H1 (cell line): ENCODE measurements around the gene MMP7. TPM values are rescaled to one million over a fixed set of nuclear protein-coding genes. Genes with fewer than 3 reads are reported as not detected.

Source experiments
- CTCF ChIA-PET: fragments of 300-600 bp; sonication (Branson Sonifier 250); formaldehyde crosslinking; loops from one replicate; lab custom pipeline; 2021; ENCODE audit not compliant: partially characterized antibody; lab: Charles Lee
- POLR2A ChIA-PET: fragments of 300-600 bp; sonication (Branson Sonifier 250); formaldehyde crosslinking; loops from one replicate; lab custom pipeline; 2021; ENCODE audit warnings: inconsistent platforms; ENCODE audit not compliant: partially characterized antibody; lab: Charles Lee
- DNase-seq, 2 experiments: peaks; one replicate each; pipeline versions ENCODE4 v3.0.0 to v3.0.0-alpha.2; 2010 to 2022; ENCODE audit warnings: low spot score in 2 of 2, low read depth in 1 of 2, mixed read lengths in 1 of 2
- FAIRE-seq: peaks from 2 replicates; lab custom pipeline; 2011; peaks lifted over from hg19 to GRCh38; lab: Jason Lieb, UNC
- H2AFZ ChIP-seq: 2 replicates; pipeline ENCODE4 v1.8.1; 2012; ENCODE audit warnings: low read length, inconsistent platforms
- H2AK5ac ChIP-seq: 2 replicates; pipeline ENCODE4 v1.6.1; 2013; ENCODE audit warnings: low read depth, low read length
- H2BK120ac ChIP-seq: replicated peaks from 2 replicates; pipeline ENCODE3; 2013; ENCODE audit warnings: low read depth, low read length, inconsistent platforms
- H2BK12ac ChIP-seq: 2 replicates; pipeline ENCODE4 v1.6.1; 2013; ENCODE audit warnings: low read depth, low read length
- H2BK15ac ChIP-seq: 2 replicates; pipeline ENCODE4 v1.6.1; 2013; ENCODE audit warnings: low read length
- H2BK20ac ChIP-seq: 2 replicates; pipeline ENCODE4 v1.6.1; 2013; ENCODE audit warnings: low read length
- H2BK5ac ChIP-seq: 2 replicates; pipeline ENCODE4 v1.6.1; 2013; ENCODE audit warnings: low read depth, low read length
- H3K14ac ChIP-seq: 2 replicates; pipeline ENCODE4 v1.6.1; 2013; ENCODE audit warnings: inconsistent platforms; ENCODE audit not compliant: insufficient read length
- H3K18ac ChIP-seq: 2 replicates; pipeline ENCODE4 v1.6.1; 2013; ENCODE audit warnings: low read length; ENCODE audit errors: extremely low read depth
- H3K23ac ChIP-seq: 2 replicates; pipeline ENCODE4 v1.6.1; 2013; ENCODE audit warnings: inconsistent platforms; ENCODE audit not compliant: insufficient read length
- H3K23me2 ChIP-seq: 2 replicates; pipeline ENCODE4 v1.6.1; 2013; ENCODE audit warnings: low read depth, low read length
- H3K27ac ChIP-seq: 2 replicates; pipeline ENCODE4 v1.6.1; 2011; ENCODE audit warnings: low read depth, low read length, inconsistent platforms
- H3K27me3 ChIP-seq, 4 experiments: replicated peaks in 1 of 4; 1 replicate in 1 of 4; 2 replicates in 3 of 4; pipeline versions ENCODE4 v1.6.1 to v1.8.1; 2011 to 2013; ENCODE audit warnings: low read length in 3 of 4, mild to moderate bottlenecking in 3 of 4, inconsistent platforms in 2 of 4, mixed read lengths in 2 of 4, moderate library complexity in 1 of 4; ENCODE audit not compliant: control insufficient read depth in 3 of 4, insufficient read depth in 3 of 4; ENCODE audit errors: extremely low read depth in 1 of 4
- H3K36me3 ChIP-seq, 4 experiments: 2 replicates each; pipeline versions ENCODE4 v1.6.1 to v1.8.1; 2011 to 2013; ENCODE audit warnings: mild to moderate bottlenecking in 4 of 4, low read length in 3 of 4, moderate library complexity in 2 of 4, control low read depth in 1 of 4, inconsistent platforms in 1 of 4; ENCODE audit not compliant: insufficient read depth in 4 of 4, control insufficient read depth in 2 of 4
- H3K4ac ChIP-seq: replicated peaks from 2 replicates; pipeline ENCODE3; 2013; ENCODE audit warnings: low read length, low read depth, mixed read lengths, inconsistent platforms; ENCODE audit not compliant: insufficient read length
- H3K4me1 ChIP-seq, 4 experiments: replicated peaks in 1 of 4; 1 replicate in 1 of 4; 2 replicates in 3 of 4; pipeline versions ENCODE4 v1.6.1 to v1.8.1; 2011 to 2013; ENCODE audit warnings: low read length in 3 of 4, inconsistent platforms in 2 of 4, mixed read lengths in 1 of 4; ENCODE audit not compliant: insufficient read depth in 4 of 4, control insufficient read depth in 3 of 4
- H3K4me2 ChIP-seq, 2 experiments: 2 replicates each; pipeline versions ENCODE4 v1.6.1 to v1.8.1; 2011 to 2013; ENCODE audit warnings: low read depth in 2 of 2, low read length in 2 of 2, control low read depth in 1 of 2, inconsistent platforms in 1 of 2, mild to moderate bottlenecking in 1 of 2; ENCODE audit not compliant: insufficient read depth in 1 of 2
- H3K4me3 ChIP-seq, 4 experiments: fragments of 200-600, 300-600 bp in 1 of 4; sonication (generic), shearing (Covaris generic), sonication (Bioruptor Twin) in 1 of 4; 2 replicates each; pipeline versions ENCODE4 v1.5.1 to v1.8.1; 2011 to 2016; ENCODE audit warnings: low read length in 4 of 4, low read depth in 3 of 4, control low read depth in 2 of 4, inconsistent platforms in 2 of 4, mild to moderate bottlenecking in 2 of 4, mixed read lengths in 1 of 4, moderate library complexity in 1 of 4; ENCODE audit not compliant: insufficient read depth in 2 of 4; ENCODE audit errors: extremely low read depth in 1 of 4
- H3K56ac ChIP-seq: replicated peaks from 2 replicates; pipeline ENCODE3; 2013; ENCODE audit warnings: low read depth, mild to moderate bottlenecking, mixed read lengths, low read length, inconsistent platforms; ENCODE audit not compliant: insufficient read length
- H3K79me1 ChIP-seq: 2 replicates; pipeline ENCODE4 v1.6.1; 2013; ENCODE audit warnings: low read depth, low read length, control low read depth
- H3K79me2 ChIP-seq, 2 experiments: 2 replicates each; pipeline versions ENCODE4 v1.6.1 to v1.8.1; 2012 to 2013; ENCODE audit warnings: low read length in 2 of 2, mild to moderate bottlenecking in 2 of 2, inconsistent platforms in 1 of 2; ENCODE audit not compliant: insufficient read depth in 2 of 2, control insufficient read depth in 1 of 2
- H3K9ac ChIP-seq, 4 experiments: replicated peaks in 1 of 4; 1 replicate in 1 of 4; 2 replicates in 3 of 4; pipeline versions ENCODE4 v1.6.1 to v1.8.1; 2011 to 2013; ENCODE audit warnings: low read depth in 3 of 4, low read length in 3 of 4, control low read depth in 2 of 4, mild to moderate bottlenecking in 2 of 4, moderate library complexity in 2 of 4, inconsistent platforms in 1 of 4; ENCODE audit errors: extremely low read depth in 1 of 4
- H3K9me3 ChIP-seq, 2 experiments: 2 replicates each; pipeline versions ENCODE4 v1.6.1 to v1.8.1; 2012 to 2013; ENCODE audit warnings: mild to moderate bottlenecking in 2 of 2, moderate library complexity in 2 of 2, control low read depth in 1 of 2, inconsistent platforms in 1 of 2, low read depth in 1 of 2, low read length in 1 of 2, mixed read lengths in 1 of 2; ENCODE audit not compliant: insufficient read depth in 2 of 2
- H4K20me1 ChIP-seq, 2 experiments: replicated peaks in 1 of 2; 2 replicates each; pipeline versions ENCODE3 to v1.8.1; 2011 to 2013; ENCODE audit warnings: inconsistent platforms in 2 of 2, low read length in 2 of 2, mild to moderate bottlenecking in 1 of 2; ENCODE audit not compliant: insufficient read depth in 2 of 2, control insufficient read depth in 1 of 2
- H4K5ac ChIP-seq: 2 replicates; pipeline ENCODE4 v1.6.1; 2013; ENCODE audit warnings: low read length, low read depth, mixed read lengths, inconsistent platforms; ENCODE audit not compliant: insufficient read length
- H4K8ac ChIP-seq: 2 replicates; pipeline ENCODE4 v1.8.0; 2013; ENCODE audit warnings: mild to moderate bottlenecking, moderate library complexity, low read length, inconsistent platforms; ENCODE audit not compliant: insufficient read depth; ENCODE audit errors: extremely low read depth
- H4K91ac ChIP-seq: replicated peaks from 2 replicates; pipeline ENCODE3; 2013; ENCODE audit warnings: low read length, mixed read lengths, inconsistent platforms; ENCODE audit not compliant: insufficient read length
- CBX8 ChIP-seq: fragments of 300-800, 300-1000 bp; sonication (generic); IDR thresholded peaks from 2 replicates; pipeline ENCODE4 v1.7.1; 2016; ENCODE audit warnings: low read depth, low read length, borderline replicate concordance
- CHD2 ChIP-seq: IDR thresholded peaks from 2 replicates; pipeline ENCODE4 v1.6.1; 2012; ENCODE audit warnings: low read length, improper control_type of control experiment
- E2F6 ChIP-seq: IDR thresholded peaks from 2 replicates; pipeline ENCODE4 v1.6.1; 2012; ENCODE audit warnings: inconsistent platforms
- EP300 ChIP-seq, 2 experiments: IDR thresholded peaks; 1 replicate in 1 of 2; 2 replicates in 1 of 2; pipeline ENCODE4 v1.6.1; 2011 to 2012; ENCODE audit warnings: low read depth in 2 of 2, low read length in 2 of 2, mild to moderate bottlenecking in 2 of 2, borderline replicate concordance in 1 of 2, inconsistent platforms in 1 of 2, moderate library complexity in 1 of 2
- GABPA ChIP-seq: IDR thresholded peaks from 2 replicates; pipeline ENCODE4 v1.6.1; 2011; ENCODE audit warnings: mild to moderate bottlenecking, low read length, moderate library complexity, borderline replicate concordance; ENCODE audit not compliant: insufficient read depth
- HDAC2 ChIP-seq, 2 experiments: fragments of 300-600 bp in 1 of 2; sonication (generic) in 1 of 2; IDR thresholded peaks; 2 replicates each; pipeline ENCODE4 v1.6.1; 2011 to 2012; ENCODE audit warnings: low read depth in 2 of 2, low read length in 2 of 2, mild to moderate bottlenecking in 2 of 2, moderate library complexity in 2 of 2, borderline replicate concordance in 1 of 2, inconsistent platforms in 1 of 2
- YY1 ChIP-seq: IDR thresholded peaks from 2 replicates; pipeline ENCODE4 v1.6.1; 2011; ENCODE audit warnings: low read depth, mild to moderate bottlenecking, low read length
- WGBS, 2 experiments: shearing (Covaris generic) in 1 of 2; methylation state at CpG; one replicate each; pipeline versions ENCODE4 v1.1.6 to v1.1.7; 2013 to 2015; ENCODE audit warnings: low lambda C conversion rate in 2 of 2, mixed read lengths in 2 of 2, inconsistent platforms in 1 of 2, low coverage in 1 of 2, missing lambda C conversion rate in 1 of 2; ENCODE audit not compliant: insufficient replicate concordance in 2 of 2, insufficient coverage in 1 of 2, insufficient read length in 1 of 2; ENCODE audit errors: extremely low coverage in 1 of 2, missing lambda C conversion rate in 1 of 2; 5-methylcytosine and 5-hydroxymethylcytosine counted together
- polyA plus RNA-seq, 7 experiments: library from polyadenylated mRNA; depleted of rRNA in 3 of 7; stranded (reverse) in 5 of 7; unstranded in 2 of 7; fragments of >200 nt in 5 of 7; fragments of 200-250 nt in 2 of 7; gene quantifications; 1 replicate in 5 of 7; 2 replicates in 1 of 7; 4 replicates in 1 of 7; pipeline versions ENCODE4 v1.2.1 to v1.2.3, GENCODE V29; 2011 to 2013; ENCODE audit warnings: missing spikeins in 2 of 7, mixed read lengths in 2 of 7
- total RNA-seq: library from RNA; stranded (reverse); fragmentation: NEBNext Ultra II Directional; extraction: Animal tissue kit (Norgen Biotek cat#: 25700); gene quantifications from 2 replicates; pipeline ENCODE4 v1.2.1, GENCODE V29; 2021

Gene MMP7
- total and polyA plus RNA-seq, 2 of the 8 experiments (the other 6 are each of a cell fraction or from before 2014, with no cell fraction given) = not detected

DNA sequence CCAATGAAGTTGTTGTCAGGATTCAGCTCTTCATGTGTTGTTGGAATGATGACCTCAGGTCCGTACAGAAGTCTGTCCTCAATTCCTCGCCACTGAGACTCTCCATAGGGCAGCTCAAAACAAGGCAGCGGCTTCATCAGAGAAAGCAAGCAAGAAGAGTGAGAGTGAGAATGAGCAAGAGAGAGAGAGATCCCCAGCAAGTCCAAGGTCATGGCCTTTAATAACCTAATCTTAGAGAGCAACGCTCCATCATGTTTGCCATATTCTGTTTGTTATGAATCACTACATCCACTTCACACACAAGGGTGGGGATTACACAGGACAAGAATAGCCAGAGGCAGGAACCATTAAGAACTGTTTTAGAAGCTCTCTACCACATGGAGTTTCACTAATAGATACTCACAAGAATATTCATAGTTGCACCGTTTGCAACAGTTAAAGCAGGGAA, 23.3 kb upstream of the MMP7 start:
- H3K9ac ChIP-seq = no peak overlapping the region
- no peak for FAIRE-seq
- no peak overlapping the region for H3K4me3 ChIP-seq
- CTCF ChIA-PET = interaction anchor here (1.0 to 2.7 kb wide), 2 partner anchors 112 to 114 kb away, joined by 4 to 16 read pairs; no protein-coding TSS in a partner anchor
- H3K27ac ChIP-seq = no peak overlapping the region
- no peak overlapping the region for H3K56ac ChIP-seq
- H4K5ac ChIP-seq = no peak overlapping the region
- no peak overlapping the region for H2BK20ac ChIP-seq
- no peak overlapping the region for H2BK15ac ChIP-seq
- H2AK5ac ChIP-seq = no peak overlapping the region
- H3K4me1 ChIP-seq = peaks cover 0 to 2% (median 0%) of the 10 kb centered on the region in 4 experiments; a peak in 1 of 7 replicates
- H3K4me2 ChIP-seq = no peak overlapping the region
- no peak overlapping the region for H4K91ac ChIP-seq
- no peak overlapping the region for H4K8ac ChIP-seq
- H3K9me3 ChIP-seq = no peaks in the 10 kb centered on the region
- no peak overlapping the region for H2AFZ ChIP-seq
- H3K27me3 ChIP-seq = no peaks in the 10 kb centered on the region
- TF ChIP-seq HDAC2 (IDR thresholded peaks at IDR 0.05; ENCODE audit: borderline replicate concordance in 1 of 2, low read depth in 2 of 2, low read length in 2 of 2) (no peak), YY1 (no peak), CHD2 (no peak), CBX8 (no peak), EP300 (IDR thresholded peaks at IDR 0.05; ENCODE audit: borderline replicate concordance in 1 of 2, low read depth in 2 of 2, low read length in 2 of 2) (no peak), GABPA (no peak), E2F6 (no peak)
- 81% methylated on average over 5 of the region's 5 CpGs; no CpG with 5 or more reads in 1 of the 2 experiments for WGBS, 2 experiments
- H3K23ac ChIP-seq = no peak overlapping the region
- H2BK12ac ChIP-seq = no peak overlapping the region
- no peaks in the 10 kb centered on the region for H4K20me1 ChIP-seq
- H3K79me1 ChIP-seq = no peaks in the 10 kb centered on the region
- H3K23me2 ChIP-seq = no peaks in the 10 kb centered on the region
- POLR2A ChIA-PET = no interaction called here
- H2BK5ac ChIP-seq = no peak overlapping the region
- H3K36me3 ChIP-seq = no peaks in the 10 kb centered on the region
- H2BK120ac ChIP-seq = no peak overlapping the region
- no peak for DNase-seq
- no peak overlapping the region for H3K4ac ChIP-seq
- no peaks in the 10 kb centered on the region for H3K79me2 ChIP-seq
- H3K14ac ChIP-seq = no peak overlapping the region
- H3K18ac ChIP-seq = no peak overlapping the region
